ENCODE measurements around the gene UCKL1.
"Not testable (repeated sequence)": the region's sequence is repeated elsewhere in the genome, so short reads cannot be mapped to it uniquely, and the experiment has no call there.

The UCKL1 gene

GRCh38 chr20:63917811-63918210 is 38.4 kb downstream of the UCKL1 start:
- no peak for DNase-seq

GRCh38 chr20:63916371-63916939 is 39.8 kb downstream of the UCKL1 start:
- not testable (repeated sequence) for DNase-seq

DNA sequence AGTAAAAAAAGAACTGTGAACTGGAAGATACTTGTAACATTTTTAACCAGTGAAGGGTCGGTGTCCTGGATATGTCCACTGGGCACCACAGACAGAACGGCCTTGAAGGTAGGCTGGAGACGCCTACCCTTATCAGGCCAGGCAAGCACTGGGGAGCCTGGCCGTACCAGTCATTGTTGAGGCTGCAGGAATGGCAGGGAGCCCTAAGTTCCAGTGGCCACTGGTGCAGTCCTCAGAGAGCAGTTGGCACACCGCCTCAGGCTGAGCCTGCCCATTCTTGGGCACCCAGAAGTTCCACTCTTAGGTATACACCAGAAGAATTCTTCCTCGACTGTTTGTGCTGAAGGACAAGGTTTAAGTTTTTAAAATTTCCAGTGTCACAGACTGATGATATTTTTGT is 40.7 kb downstream of the UCKL1 start:
- no peak for DNase-seq

GRCh38 chr20:63913768-63914167 is 42.4 kb downstream of the UCKL1 start:
- DNase-seq: no peak

DNA sequence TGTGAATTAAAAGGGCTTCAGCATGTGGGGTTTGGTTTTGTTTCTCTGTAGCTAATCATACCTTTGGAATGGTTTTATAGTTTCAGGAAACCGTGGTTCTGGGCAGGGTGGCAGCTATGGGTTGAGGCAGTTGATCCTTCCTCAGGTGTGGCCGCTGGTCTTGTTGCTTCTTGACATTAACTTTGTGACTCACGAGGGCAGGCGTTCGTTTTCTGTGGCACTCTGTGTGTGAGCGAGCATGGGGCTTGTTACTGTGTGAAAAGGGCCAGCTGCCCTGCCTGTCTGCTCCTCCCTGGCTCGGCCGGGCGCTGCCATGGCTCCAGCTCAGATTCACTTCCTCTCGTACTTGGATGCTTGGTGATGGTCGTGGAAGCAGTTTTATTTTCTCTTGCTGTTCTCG is 45.0 kb downstream of the UCKL1 start:
- DNase-seq: no peak

DNA sequence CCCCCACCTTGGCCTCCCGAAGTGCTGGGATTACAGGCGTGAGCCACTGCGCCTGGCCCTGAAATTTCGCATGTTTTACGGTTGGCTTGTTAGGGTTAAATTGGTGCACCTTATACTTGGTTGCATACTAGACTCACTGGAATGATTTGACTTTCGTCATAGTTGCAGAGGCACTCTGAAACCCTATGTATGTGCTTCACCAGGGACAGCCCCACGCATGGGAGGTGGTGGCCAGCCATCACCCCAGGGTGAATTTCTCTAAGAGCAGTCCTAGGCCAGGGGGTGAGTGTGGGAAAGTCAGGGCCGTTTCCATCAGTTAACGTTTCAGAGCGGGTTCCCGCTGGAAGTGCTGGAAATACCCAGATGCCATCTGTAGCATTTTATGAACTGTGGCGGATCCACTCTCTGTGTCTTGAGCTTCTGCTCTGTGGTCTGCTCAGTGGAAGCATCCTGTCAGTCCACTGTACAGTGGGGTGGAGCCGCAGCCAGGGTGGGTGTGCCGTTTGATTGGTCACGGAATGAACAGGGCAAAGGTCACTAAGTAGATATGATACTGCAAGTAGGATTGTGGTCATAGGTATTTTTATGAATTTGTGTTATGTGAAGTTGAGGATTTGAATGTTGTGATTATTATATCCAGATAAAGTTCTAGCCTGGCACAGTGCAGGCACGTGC is 48.1 kb downstream of the UCKL1 start:
- no peak for DNase-seq

GRCh38 chr20:63903796-63904561 is 52.2 kb downstream of the UCKL1 start:
- peak in 1 of 5 donors; percentile 19 for DNase-seq

GRCh38 chr20:63900413-63900812 is 55.8 kb downstream of the UCKL1 start:
- no peak for DNase-seq

DNA sequence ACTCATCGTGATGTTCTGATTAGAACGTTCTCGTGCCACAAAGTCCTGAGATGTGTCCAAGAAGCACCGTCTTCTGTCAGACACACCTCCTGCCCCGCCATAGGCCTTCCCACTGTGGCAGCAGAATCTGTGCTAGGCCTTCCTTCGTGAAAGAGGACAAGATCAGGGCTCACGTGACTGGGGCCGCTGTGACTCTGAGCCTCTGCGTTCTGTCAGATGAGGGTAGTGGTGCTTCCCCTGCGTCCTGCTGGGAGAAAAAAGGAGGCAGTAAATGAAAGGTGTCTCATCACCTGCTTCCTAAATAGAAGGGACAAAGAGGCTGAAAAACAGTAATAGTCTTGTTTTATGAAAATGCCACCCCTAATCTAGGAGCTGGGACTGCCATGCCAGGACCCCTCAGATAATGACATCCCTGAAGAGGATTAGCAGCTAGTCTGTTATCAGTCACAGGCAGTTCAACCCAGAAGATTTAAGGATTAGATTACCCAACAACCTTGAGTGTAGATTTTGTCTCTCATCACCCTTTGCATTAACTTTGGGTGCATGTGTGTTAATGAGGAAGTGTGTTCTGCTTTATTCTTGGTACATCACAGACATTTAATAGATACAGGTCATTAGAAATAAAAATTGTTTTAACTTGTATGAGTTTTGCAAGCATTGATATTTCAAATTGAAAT is 57.2 kb downstream of the UCKL1 start:
- DNase-seq: no peak

- no peak for DNase-seq
Observed at GRCh38 chr20:63897978-63898561, 58.1 kb downstream of the UCKL1 start.

DNA sequence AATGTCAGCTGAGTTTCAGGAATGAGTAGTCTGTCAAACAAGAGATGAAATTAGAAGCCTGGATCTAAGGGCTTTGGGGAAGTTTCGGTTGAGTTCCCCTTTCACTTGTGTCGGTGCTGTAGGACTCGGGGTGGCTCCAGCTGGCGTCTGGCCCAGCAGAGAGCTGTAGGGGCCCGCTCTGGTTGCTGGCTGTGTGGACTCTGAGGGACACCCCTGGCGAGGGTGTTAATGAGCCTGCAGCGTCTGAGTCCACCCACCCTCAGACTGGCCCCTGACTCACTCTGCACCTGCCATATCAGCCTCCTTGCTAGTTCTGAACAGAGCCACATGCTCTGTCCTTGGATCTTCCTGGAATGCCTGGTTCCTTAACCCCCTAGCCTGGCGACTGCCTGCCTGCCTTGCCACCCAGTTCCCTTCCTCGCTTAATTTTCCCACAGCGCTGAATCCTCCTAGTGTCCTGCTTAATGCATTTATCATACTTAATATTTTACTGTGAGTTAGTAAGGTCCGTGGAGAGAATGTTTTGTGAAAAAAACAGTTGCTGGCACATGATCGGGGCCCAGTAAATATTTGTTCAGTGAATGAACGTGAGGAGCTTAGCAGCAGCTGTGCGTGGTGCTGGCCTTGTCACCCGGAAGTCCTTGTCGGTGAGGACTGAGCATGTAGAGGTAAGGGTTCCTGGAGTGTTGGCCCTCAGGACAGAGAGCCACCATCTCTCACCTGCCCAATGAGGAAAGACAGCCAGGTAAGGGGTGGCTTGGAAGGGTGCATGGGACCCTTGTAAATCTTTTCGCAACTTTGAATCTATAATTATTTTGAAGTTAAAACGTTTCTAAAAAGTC is 59.7 kb downstream of the UCKL1 start:
- DNase-seq: peak in 1 of 5 donors; percentile 29

DNA sequence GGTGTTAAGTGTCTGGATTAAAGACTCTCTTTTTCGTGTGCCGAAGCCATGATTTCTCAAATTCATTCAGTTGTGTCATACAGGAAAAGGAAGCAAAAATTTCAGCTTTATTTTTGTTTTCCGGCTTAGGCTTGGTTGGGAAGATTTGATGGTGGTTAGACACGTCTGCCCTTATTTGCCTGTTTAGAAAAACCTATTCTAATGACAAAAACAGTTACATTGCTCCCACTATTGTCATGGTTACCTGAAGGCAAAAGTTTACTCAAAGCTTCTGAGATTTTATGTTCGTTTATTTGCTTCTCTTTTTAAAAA is 60.3 kb downstream of the UCKL1 start:
- DNase-seq: no peak

GRCh38 chr20:63895202-63895951 is 60.8 kb downstream of the UCKL1 start:
- no peak for DNase-seq

DNA sequence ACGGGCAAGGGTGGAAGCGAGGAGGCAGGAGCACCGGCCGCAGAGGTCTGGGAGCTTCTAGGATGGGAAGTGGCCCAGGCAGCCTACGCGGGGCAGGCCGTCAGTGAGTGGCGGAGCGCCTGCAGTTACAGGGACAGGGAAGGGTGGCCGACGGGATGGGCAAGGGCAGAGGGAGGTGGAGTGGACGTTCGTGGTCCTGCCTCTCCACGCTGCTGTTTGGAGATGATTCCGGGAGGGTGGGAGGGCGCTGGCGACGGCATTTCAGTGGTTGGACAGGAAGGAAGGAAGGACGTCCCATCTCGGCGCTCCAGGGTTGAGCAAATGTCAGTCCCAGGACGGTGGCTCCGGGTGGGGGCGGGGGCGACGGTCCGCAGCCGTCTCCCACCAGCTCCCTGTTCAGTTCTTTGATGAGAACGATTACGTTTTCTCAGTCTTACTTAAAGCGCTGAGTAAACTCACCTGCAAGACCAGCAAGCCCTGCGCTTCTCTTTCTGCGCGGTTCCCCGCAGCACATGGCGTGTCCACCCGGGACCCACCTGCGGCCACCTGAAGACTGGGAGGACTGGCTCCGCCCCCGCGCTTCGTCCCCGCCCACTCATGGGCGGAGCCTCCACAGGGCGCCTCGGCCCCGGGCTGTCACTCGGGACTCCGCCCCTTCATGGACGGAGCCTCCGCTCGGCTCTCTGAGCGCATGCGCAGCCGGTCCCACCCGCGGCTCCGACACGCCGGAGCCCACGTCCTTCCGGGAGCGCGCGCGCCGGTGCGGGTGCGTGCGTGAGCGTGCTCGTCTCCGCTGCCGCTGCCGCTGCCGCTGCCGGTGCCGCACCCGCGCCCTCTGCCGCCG is 61.6 kb downstream of the UCKL1 start, which contains the start of gene DNAJC5:
DNAJC5 (plus strand) TSS at position 769 of the 844 bp plus-strand sequence. CDS start 33,220 bp downstream, outside the sequence.
- peak; percentile 94 to 99 (median 97) for DNase-seq

GRCh38 chr20:63893999-63894357 is 62.2 kb downstream of the UCKL1 start:
- DNase-seq: no peak

DNA sequence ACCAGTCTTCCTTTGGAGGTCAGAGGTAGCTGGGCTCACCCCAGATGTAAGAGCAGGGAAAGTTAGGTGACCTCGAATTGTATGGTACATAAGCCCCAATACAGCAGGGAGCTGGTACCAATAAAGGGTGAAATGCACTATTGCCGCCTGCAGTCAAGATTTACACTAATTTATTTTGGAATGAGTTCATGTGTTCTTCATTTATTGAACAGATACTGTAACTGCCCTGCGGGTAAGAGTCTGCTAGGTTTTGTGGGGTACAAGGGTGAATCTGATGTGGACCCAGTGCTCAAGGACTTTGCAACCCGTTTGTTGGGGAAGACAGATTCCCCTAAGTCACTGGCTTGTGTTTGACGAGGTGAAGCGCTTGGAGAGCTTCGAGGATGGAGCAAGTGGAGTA is 63.8 kb downstream of the UCKL1 start:
- DNase-seq: no peak

DNA sequence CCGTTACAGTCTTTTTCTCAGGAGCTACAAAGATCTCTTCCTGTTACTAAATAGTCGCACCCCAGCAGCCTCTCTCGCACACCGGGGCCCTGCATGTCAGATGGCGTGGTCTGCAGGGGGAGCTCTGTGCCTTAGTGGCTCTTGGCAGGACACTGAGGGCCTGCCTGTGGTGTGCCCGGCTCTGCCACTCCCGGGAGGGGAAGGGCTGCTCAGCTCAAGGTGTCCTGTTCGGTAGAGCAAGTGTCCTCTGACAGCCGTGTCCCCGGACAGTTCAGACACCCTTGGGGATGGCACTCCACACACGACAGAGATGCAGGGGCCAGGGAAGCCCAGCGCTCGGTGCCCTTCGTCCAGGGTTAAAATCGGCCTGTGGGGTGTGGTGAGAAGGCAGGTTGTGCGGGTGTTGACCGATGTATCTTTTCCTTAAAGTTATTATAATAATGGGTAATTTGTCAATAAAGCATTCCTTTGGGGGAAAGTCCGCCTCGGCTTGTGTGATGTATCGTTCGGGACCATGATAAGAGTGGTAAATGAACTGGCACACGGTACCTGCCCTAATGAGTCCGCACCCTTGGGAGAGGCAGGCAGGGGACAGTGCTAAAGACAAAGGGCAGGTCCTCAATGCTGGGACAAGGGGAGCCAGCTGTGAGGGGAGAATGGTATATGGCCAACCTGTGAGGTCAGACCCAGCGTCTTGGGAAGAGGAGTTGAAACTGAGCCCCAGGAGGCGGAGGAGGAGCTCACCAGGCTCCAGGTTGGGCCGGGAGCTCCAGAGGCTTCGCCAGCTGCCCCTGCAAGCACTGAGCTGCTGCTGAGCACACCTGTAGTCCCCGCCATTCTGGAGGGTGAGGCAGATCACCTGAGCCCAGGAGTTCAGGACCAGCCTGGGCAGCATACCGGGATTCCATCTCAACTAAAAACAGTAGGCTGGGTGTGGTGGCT is 64.9 kb downstream of the UCKL1 start:
- DNase-seq: no peak

DNA sequence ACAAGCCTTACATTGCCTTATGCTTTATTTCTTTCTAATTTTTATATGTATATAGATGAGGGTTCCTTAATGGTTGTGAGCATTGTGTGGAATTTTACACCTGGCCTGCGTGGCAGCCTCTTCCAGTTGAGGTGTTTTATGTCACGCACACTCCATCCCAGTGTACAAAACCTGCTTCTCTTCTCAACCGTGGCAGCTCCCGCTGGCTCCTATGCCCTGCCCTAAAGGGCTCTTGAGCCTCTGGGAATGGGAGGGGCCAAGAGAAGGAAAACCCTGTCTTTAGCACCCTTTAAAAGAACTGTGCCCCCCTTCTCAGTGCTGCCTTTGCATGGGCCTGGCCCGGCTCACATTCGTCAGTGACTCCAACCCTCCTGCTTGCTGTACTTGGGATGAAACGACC is 65.6 kb downstream of the UCKL1 start:
- no peak for DNase-seq

DNA sequence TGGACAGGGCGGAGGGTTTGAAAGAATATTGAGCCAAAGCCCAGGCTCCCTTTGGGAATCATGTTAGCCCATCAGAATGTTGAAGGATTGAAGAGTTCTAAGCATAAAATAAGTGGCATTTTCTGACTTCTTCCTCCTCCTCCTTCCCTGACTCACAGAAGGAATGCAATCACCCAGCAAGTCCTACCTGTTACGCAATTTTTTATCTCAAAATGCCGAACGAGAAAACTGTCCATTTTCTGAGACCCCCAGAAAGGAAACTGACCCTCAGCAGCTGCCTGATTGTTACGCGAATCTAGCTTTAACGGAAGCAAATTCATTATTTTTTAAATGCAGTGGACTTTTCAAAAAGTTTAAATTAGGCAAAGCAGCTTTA is 66.0 kb downstream of the UCKL1 start:
- no peak for DNase-seq
